ENCODE results near the gene LYPD6B.

Gene LYPD6B

DNA sequence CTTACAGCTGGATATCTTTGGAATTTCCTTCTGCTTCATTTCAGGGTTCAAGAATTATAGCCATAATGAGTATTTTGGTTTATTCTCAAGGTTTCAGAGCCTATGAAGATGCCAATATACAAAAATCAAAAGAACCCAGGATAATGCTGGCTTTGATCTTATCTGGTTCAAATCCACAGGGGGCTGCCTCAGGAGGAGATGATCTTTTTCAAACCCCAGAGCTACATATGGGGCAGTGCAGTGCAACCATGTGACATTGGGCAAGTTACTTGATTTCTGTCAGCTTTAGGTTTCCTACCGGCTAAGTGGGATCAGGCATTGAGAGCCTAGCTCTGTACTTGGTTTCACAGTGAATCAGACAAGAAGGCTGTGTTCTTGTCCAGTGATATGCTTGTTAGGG lies 23.0 kb upstream of the LYPD6B start:
- no peak for DNase-seq

DNA sequence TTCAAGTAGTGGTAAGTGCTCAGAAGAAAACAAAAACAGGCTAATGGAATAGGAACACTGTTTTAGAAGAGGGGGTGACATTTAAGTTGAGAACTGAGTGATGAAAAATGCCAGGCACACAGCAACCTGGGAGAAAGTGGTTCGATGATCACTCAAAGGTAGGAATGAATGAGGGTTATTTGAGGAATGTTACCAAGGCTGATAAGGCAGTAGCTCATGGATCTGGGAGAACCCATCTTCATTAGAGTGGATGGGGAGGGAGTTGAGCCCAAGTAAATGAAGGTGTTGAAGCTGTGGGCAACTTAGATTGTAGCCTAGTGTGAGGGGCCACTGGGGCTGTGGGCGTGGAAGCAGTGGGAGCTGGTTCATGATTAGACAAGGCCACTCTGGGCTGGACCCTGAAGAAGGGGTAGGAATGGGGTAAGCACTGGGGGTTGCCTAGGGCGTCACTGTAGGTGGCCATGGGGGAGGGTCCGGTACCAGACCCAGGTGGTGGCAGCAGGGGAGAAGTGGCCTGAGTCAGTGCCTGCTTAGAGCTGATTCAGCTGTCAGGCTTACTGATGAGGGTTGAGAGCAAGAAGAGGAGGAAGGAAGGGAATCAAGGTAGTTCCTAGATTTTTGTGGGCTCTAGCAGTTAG lies 22.5 kb upstream of the LYPD6B start:
- no peak for DNase-seq

DNA sequence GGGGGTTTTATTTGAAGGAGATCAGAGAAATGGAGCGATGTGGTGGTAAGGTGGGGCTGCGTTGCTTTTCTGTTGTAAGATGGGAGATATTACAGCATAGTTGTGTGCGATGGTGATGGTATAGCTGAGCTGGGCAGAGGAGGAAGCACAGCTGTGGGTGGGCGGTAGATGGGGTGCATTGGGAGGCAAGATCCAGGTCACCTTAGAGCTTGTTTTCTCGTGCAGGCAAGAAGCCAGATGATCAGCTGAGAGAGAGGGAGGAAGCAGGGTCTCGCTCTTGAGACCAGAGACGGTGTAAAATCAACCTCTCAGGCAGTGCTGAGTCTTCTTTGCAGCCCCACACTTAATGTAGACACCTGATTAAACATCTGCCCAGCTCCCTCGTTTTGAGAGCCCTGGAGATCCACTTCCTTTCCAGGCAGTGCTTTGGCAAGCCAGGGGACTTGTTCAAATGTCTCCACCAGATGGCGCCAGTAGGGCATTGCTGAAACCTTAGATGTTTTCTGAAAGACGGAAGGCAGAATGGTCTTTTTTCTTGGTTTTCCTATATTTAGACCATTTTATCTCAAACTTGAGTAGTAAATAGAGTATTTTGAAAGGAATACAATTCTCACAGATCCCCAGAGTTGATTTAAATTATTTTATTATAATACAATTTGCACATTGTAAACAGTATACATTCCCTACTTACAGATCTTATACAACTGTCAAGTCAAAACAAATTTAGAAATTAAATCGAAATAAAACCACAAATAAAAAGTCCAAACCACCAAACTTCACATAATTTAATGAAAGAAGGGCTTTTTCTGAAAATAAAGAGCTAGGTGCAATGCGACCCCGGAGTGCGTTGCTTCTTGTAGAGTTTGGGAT lies 21.1 kb upstream of the LYPD6B start:
- peak; percentile 67 for DNase-seq

DNA sequence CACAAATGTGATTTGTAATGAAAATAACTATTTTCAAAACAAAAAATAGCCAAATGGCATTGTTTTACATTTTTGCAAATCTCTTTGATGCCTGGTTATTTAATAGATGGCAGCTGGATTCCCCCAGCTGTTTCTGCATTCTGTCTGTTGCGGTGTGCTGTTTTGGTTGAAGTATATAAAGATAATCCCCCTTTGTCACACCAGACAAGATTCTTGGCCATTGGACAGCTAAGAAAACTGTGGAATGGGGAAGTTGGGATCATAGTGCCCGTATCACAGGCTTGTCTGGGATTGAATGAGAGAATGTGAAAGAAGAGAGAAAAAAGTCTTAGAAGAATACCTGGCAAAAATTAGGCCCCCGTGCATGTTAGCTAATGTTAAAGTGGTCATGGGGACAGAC lies 19.5 kb upstream of the LYPD6B start:
- no peak for DNase-seq

DNA sequence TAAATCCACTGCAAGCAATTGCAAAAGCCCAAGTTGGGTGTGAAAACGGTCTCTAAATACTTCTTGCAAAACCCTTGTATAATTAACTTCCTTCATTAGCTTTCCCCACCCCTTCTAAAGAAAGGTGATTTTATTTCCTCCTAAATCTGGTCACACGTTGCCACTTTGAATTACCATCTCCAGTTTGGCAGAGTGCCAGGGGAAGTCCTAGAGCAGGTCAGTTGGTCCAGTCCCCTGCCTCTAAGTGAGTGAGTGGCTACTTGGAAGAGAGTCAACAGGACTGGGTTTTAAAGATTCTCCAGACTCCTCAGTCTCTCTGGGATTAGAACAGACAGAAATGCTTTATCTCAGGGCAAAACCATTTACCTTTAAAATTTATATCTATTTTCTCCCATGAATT lies 18.7 kb upstream of the LYPD6B start:
- no peak for DNase-seq

DNA sequence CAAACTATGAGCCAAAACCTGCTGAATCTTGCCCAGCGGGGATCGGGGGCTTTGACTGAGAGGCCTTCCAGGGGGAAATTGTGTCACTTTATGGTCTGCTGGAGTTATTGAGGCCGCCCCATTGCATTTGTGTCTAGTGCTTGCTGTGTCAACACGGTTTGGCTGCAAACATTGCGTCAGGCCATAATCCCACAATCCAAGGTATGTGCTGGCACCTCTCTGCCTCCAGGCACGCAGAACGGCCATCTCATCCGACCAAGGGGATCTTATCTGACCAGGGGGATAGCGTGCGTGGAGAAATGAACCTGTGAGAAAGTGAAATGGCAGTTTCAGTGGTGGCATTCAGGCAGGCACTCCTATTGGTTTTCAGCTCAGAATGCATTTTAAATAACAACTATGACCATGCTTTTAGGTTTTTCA lies 18.1 kb upstream of the LYPD6B start:
- no peak for DNase-seq

DNA sequence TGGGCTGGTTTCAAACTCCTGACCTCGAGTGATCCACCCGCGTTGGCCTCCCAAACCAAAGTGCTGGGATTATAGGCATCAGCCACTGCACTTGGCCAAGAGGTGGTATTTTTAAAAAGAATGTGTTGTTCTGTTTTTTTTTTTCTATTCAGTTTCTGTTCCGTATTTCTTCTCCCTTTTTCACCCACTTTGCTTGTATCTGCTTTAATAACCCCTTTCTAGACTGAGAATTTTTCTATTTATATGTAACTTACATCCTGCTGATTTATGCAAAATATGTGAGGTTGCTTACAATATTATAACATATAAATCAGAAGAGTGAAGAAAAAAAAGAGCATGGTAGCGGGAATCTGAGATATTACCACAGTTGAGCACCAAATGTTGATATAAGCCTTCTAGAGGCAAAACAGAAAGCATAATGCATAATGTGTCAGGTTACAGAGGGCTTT lies 17.2 kb upstream of the LYPD6B start:
- no peak for DNase-seq

DNA sequence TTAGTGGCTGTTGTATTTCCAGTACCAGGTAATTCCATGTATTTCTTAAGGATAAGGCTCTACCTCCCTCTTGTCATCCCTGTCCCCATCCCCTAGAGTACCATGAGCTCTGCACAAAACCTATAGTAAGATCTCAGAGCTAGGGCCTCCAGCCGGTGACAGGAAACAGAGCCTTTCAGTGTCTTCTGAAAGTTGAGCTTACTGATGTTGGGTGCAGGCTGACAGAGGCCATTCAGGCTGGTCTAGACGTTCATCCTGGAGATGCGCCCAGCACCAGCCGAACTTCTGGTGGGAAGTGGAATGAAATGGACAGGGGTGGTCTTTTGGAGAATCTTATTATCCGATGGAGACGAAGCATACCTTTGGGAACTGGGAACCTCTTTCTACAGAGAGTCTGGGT lies 16.7 kb upstream of the LYPD6B start:
- no peak for DNase-seq

DNA sequence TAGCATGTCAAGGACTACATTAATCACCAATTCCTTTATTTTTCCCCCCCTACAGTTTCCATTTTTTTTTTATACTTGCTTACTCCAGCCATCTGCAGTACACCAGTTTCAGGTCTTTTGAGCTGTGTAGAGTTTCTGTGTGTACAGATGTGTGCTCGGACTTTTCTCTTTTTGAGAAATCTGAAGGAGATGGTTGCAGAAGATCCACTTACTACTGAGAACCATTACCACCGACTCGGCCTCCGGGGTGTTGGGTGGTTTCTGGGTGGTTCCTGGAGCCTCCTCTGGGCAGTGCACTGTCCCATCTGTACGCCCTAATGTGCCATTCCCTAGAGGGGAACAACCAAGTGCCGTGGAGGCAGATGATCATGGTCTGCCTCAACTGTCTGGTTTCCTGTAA lies 15.4 kb upstream of the LYPD6B start:
- DNase-seq = no peak

DNA sequence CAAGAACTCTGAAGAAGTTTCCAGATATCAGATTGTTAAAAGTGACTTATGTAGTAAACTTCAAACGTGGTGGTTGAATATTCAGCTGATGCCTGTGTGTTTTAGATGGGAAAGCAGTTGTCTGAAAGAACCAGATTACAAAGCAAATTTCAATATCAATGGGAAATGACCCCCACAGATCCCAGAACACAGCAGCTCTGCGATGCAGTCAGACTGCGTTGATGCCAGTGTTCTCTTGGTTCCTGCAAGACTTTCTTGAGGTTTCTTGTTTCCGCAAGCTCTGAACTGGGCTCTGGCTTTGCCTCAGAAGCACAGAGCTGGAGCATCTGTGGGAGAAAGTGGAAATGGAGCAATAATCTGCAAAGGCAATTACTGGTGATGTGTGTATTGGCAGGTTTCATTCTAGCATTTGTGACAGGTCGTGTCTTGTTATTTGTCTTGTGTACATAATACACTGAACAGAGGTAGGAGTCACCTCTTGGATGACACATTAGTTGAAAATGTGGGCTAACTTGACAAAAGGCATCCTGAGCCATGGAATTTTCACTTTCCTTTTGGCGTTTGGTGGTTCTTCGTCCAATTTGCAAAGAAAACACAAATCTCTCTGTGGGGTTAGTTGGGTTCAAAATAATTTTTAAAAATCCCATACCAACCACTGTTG lies 10.8 kb upstream of the LYPD6B start:
- DNase-seq = no peak

DNA sequence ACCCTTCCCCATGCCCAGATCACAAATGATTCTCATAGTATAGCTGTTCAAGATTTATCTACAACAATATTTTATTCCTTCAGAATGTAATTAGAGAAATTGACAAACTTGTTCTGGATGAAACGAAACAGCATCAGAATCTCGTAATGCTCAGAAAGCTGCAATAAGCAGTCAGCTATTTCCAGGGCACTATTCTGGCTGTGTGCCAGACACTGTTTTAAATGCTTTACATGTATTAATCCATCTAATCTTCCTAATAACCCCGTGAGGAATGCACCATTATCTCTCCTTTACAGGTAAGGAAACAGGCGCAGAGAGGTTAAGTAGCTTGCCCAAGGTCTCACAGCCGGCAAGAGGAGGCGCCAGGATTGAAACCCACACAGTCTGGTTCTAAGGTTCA lies 10.1 kb upstream of the LYPD6B start:
- DNase-seq = no peak

DNA sequence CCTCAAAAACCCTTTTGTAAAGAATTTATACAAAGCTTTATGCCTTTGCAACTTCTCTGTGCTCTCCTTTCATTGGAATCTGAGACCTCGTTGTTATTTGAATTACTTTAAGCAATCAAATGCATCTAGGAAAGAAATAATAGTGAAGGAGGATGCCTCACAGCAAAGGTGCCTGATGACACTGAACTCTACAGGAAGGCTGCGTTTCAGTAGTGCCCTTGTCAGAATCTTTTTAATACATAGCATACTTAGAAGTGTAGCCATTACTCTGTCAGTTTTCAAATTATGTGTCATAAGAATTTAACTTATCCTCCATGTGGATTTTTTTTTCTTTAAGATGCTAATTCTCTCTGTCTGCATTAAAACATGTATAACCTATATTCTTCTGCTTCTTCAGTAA lies 9.6 kb upstream of the LYPD6B start:
- DNase-seq = no peak

DNA sequence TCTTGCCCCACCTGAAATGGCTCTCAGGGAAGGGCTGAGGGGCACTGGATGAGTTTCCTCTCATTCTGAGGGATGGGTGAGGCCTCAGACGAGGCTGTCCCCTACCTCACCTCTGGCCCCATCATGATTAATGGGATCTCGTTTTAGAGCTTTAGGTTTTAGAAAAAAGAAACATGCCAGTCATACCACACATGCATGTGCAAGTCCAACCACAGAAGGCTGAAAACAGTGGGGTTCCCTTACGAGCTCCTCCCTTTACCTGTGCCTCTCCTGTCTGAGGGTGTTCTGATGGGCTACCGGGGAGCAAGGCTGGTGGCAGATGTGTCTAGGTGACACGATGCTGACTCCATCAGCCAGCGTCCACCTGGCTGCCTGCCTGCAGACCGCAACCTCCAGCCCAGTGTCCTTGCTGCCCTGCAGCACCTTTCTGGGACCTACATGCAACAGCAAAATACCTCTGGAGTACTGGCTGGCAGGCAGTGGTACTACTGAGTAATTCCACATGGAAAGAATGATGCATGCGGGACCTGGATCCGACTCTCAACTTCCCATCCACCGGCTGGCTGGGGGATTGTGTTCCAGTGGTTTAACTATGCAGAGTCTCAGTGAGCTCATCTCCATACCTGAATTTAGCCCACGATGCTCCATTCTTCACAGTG lies 9.1 kb upstream of the LYPD6B start:
- no peak for DNase-seq

DNA sequence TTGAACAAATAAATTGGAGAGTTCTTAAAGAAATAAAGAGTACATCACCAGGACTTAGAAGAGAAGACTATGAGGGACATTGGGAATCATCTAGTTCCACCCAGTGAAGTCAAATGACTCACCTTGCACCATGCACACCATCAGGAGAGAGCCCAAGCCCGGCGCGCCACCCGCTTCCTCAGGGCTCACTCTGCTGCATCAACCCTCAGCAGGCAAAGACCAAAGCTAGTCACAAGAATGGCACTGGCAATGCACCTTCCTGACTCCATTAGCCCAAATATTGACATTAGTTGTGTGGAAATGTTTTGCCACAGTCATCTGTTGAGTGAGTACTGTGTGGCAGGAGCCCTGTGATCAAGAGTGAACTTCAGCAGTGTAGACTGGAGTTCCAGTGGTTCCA lies 7.1 kb upstream of the LYPD6B start:
- no peak for DNase-seq

DNA sequence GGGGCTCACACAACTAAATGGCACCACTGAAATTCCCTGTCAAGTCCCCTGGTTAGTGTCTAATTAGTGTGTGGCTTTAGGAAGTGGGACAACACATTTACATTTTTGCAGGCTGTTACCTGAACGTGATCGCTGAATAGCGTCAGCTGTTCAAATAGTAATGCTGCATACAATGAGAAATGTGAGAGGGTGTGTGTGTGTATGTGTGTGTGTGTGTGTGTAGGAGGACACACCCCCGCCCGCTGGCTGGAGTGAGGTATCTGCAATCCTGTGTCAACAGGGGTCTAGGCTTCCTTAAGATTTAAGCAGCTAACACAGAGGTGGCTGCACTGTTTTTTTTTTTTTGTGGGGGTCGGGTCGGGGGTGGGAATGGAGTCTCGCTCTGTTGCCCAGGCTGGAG lies 4.8 kb upstream of the LYPD6B start:
- DNase-seq = no peak

DNA sequence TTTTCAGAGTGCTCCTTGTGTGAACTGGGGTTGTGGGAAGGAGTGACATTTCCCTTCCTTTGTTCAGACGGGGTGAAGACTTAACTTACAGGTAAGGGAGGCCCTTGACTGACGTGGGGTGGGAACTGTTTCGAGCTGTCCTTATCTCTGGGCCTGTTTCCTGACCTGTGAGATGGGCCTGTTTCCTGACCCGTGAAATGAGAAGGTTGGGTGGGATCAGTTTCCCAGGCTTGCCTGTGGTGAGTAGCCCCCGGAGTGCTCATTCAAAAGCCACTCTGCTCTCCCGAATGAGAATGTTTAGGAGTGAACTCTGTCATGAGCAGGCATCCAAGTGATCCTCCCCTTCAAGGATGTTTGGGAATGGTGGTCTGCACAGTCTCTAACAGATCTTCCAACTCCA lies 4.1 kb upstream of the LYPD6B start:
- DNase-seq = no peak

DNA sequence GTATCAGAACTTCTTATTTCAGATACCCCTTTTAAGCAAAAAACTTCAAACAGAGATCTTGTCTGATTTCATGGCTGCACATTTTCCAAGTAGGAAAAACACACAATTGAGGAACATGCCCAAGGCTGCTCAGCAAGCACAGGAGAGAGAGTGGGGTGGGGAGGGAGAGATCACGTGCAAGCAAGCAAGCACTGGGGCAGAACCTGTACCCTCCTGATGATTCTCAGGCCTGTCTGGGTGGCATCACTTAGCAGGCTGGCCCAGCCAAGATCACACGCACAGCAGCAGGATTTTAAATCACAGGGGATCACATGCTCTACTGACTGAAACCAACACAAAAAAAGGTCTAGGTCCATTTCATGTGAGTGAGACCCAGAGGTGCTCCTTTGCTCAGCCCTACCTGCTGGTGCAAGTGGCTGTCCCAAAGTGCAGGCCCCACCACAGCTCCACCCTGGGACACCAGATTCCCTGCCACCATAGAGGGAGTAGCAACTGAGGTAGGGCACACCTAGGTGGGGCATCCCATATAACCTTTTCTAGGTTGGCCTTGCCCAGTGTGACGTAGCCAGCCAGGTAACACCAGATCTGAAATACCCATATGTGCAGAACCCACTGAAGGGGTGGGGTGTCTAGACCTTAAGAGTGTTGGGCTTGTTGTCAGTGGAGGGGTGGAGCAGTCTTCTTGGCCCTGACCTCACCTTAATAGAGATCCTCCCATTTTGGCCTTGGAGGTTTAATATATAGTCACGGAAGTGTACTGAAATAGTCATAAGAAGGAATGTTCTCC lies 1.8 kb upstream of the LYPD6B start:
- DNase-seq = no peak

DNA sequence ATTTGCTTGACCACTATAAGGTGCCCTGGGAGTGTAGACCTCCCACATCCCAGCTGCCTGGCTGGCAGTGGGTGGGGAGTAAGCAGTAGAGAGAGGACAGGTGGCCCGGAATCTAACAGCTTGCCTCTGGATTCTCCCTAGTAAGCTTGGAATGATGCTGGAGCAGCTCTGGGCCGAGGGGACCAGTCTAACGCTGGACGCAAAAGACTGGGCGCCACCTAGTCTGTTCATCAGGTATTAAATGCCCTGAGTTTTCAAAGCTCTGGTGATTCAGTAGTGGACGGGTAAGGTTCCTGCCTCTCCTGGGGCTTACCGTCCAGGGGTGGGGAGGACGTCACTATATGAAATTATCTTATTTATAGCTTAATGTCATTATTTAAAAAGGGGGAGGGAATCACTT lies 648 bp upstream of the LYPD6B start:
- DNase-seq = no peak

DNA sequence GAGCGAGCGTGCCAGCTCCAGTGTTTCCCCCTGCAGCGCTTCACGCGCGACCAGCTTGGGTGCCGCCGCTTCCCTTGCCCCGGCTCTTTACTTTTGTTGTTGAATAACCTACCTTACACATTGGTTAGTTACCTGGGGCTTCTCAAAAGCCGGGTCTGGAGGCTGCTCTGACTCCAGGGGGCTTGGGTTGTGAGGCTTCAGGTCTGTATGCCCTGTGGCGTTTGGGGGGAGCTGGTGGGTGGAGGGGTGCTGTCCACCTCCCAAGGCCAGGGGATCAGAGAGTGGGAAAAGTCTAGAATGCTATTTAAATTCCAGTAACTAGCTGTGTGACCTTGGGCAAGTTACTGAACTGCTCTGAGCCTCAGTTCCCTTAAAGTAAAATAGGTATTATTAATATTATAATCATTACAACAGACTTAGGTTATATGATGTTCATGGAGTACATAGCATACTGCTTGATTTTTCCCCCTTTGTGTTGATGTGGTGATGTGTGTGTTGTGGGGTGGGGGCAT lies 770 bp downstream of the LYPD6B start:
- no peak for DNase-seq

DNA sequence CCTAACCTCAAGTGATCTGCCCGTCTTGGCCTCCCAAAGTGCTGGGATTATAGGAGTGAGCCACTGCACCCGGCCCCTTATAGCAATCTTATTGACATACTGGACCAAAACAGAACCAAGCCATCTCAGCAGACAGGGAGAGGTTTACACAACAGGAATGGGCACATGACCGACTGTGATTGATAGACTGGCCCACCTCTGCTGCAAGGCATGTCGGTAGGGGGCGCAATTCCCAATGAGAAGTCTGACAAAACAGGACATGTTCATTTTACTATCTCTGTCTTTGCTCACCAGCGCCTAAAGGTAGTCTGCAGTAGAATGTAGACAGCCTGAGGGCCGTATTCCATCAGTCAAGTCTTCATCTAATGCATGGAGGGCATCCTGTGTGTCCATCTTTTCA lies 2.0 kb downstream of the LYPD6B start:
- DNase-seq = peak; percentile 8

DNA sequence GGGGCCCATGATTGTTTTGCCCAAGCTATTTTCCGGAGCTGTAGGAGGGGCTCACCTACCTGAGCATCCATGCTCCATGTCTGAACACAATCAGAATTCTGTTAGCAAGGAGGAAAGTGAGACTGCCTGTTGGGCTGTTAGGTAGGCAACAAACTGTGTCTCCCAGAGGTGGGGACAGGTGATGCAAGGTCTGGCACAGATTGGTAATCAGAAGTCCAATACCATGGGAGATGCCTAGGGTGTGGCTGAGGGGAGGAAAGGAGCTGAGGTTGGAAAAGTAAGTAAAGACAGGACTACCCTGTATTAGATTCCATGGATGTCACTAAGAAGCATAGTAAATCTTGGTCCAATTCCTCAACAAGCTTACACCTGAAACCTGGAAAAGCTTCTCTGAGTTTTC lies 3.0 kb downstream of the LYPD6B start:
- no peak for DNase-seq

DNA sequence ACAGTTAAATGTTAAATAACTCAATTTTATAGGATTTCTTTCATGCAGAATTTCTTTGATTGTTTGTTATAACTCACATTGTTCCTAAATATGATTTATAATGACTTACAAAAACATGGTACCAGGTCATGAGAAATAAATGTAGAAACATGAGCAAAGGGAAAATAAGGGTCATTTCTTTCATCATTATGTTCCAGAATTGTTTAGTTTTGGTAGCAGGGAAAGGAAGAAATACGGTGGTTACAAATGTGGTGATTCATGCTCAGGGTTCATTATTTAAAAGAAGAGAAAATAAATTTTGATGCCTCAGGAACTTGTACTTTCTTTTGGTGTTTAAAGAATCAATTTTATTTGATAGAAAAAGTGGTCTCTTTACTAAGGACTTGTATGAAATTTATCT lies 4.4 kb downstream of the LYPD6B start:
- no peak for DNase-seq
